Anterior cingulate cortex (tissue), 58 donors: ENCODE data around the gene CCDC121.

ENCODE experiments used
- DNase-seq, 58 donors: peaks; one replicate each; lab custom pipeline; 2025; lab: John Stamatoyannopoulos, UW

CCDC121 gene, protein sequence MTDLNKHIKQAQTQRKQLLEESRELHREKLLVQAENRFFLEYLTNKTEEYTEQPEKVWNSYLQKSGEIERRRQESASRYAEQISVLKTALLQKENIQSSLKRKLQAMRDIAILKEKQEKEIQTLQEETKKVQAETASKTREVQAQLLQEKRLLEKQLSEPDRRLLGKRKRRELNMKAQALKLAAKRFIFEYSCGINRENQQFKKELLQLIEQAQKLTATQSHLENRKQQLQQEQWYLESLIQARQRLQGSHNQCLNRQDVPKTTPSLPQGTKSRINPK

DNA sequence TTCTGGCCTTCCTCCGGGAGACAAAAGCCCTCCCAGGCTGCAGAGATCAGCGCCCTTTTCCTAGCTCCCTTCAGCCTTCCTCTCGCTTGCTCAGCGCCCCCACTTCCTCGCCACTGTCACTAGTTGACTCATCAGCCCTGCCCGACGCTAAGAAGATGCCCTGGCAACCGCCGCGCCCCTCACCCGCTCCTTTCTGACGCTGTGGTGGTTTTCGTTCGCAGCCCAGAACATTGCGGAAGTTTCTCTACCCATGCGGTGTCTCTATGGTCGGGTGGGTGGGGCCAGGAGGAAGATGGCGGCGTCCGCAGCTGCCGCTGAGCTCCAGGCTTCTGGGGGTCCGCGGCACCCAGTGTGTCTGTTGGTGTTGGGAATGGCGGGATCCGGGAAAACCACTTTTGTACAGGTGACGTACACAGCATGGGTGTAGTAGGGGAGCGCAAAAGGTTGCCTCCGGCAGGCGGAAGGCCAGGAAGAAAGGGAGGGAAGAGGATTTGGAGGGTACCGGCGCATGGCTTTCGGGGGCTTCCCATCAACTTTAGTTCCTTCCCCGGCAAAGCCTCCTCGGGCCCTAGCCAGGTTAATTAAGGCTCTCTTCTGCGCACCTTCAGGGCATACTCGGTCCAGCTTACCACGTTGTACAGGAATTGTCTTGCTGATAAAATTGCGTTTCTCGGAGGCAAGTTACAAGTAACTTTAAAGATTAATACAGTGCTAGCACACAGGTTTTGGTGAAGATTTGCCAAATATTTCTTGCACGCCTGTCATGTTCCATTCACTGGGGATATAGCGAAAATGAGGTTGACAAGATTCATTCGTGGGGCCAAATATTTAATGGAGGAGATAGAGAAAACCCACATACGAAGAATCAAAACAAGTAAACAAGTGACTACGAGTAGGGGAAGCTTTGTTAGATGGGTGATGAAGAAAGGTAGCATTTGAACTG, at the start of gene CCDC121, which contains the start of gene GPN1:
TSS of gene CCDC121 (minus strand) at position 246 of the 943 bp plus-strand sequence. CDS start 1,213 bp downstream, outside the sequence.
TSS of gene GPN1 (plus strand) at position 284 of the 943 bp plus-strand sequence. CDS start at position 293, 9 bp downstream.
- DNase-seq: peak; percentile 44 to 94 (median 86)

DNA sequence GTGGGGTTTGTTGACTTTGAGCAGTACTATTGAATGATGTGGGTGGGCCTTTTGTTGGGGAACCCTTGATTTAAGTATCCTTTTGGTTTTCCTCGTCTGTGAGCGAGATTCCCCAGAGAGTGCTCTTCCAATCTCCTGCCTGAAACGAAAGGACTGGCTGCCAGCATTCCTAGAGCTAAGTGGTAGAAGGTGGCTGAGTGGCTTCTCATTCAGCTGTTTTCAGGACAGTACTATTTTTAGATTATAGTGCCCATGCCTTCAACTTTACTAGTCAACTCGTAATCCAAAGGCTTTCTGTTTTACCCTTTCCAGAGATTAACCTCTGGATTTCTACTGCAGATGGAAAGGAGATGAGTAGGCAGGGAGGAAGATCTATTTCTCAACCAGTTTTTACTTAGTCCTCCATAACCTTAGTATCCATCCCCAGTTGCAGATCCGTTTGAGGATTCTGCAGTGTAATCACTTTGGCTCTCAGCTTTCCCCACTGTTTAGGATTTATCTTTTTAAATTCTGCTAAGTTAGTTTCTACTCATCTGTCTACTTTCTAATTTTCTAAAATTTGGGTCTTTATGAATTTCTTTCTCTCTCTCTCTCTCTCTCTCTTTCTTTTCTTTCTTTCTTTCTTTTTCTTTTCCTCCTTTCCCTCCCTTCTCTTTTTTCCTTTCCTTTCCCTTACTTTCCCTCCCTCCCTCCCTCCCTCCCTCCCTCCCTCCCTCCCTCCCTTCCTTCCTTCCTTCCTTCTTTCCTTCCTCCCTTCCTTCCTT, 44.1 kb upstream of the CCDC121 start:
- no peak for DNase-seq

DNA sequence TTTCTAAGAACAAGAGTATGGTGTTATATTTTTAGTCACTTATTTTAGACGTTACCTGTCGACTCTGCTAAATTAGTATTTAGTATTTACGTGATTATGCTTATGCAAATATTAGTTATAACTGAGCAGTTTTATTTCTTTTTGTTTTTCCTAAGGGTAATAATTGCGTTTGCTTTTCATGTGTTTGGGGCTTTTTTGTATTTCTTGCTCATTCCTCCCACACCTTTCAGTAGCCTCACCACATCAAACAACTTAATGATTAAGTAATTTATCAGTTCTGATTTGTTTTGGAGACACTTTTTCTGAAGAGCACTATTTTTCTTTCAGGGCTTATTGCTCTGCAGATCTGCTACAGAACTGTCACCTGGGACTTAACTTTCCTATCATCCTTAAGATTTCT, 42.4 kb upstream of the CCDC121 start:
- DNase-seq: no peak

DNA sequence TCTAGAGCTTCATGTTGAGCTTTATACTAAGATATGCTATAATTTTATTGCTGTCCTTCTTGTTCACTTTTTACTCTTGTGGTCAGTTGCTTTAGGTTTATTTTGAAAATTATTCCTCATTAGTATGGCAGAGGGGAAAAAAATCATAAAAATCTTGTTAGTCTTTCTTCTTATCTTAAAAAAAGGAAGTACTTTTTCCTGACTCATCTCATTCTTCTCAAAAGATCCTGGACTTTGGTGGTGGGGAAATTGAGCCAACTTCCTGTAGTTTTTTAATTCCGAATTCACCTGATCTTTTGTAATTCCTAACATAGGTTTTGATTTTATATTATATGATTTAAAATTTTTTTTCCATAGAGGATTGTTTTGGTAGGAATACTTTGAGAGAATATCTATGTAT, 38.6 kb upstream of the CCDC121 start:
- no peak for DNase-seq

DNA sequence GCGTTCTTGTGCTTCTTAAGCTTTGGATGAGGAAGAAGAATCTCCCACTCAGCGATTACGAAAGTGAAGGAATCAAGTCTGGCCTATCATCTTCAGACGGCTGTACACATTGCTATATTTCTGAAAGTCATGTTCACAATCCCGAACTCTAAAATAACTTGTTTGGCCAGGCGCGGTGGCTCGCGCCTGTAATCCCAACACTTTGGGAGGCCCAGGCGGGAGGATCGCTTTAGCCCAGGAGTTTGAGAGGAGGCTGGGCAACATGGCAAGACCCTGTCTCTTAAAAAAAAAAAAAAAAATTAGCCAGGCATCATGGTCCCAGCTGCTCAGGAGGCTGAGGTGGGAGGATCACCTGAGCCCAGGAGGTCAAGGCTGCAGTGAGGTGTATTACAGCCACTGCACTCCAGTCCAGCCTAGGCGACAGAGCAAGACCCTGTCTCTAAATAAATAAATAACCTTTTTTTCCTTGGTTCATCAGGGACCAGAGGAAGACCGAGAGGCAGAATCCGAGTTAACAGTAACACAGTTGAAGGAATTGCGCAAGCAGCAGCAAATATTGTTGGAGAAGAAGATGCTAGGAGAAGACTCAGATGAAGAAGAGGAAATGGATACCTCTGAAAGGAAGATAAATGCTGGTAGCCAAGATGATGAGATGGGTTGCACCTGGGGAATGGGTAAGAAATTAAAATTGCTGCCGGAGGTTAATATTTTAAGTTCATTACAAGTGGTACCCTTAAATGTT, 36.0 kb upstream of the CCDC121 start:
- no peak for DNase-seq

DNA sequence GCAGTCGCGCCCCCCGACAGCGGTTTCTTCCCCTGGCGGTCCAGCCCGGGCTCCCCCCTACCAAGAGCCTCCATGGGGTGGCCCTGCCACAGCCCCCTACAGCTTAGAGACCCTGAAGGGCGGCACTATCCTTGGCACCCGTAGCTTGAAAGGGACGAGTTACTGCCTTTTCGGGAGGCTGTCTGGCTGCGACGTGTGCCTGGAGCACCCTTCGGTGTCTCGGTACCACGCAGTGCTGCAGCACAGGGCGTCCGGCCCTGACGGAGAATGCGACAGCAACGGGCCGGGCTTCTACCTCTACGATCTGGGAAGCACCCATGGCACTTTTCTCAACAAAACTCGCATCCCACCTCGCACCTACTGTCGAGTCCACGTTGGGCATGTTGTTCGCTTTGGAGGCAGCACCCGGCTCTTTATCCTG, 35.4 kb upstream of the CCDC121 start:
- DNase-seq: peak in 2 of 58 donors; percentile 37 to 58

DNA sequence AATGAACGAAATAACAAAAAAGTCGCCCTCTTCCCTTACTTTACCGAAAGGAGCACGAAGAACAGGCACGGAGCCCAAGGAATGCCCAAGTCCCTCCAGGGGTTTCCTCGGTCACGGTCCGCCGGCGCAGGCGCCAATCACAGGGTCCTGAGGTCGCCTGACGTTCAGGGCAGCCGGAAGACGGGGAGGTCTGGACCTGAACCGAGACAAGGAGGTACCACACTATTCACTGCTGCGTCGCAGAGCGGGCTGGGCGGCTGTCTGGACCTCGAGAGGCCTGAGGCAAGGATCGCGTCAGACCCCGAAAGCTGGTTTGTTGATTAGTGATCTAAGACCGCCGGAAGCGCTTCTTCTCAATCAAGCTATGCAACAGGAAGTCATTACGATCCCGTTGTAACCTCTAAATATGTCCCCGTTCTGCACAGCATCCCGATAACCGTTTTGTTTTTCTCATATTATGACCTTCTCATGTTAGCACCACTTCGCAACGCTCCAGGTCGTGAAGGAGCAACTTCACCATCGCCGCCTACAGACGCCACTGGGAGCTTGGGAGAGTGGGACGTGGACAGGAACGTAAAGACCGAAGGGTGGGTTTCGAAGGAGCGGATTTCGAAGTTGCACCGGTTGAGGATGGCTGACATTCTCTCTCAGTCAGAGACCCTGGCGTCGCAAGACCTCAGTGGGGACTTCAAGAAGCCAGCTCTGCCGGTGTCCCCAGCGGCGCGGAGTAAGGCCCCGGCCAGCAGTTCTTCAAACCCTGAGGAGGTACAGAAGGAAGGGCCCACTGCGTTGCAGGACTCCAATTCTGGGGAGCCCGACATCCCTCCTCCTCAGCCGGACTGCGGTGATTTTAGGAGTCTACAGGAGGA, 34.7 kb upstream of the CCDC121 start, which contains the start of the genes SLC4A1AP and SUPT7L:
TSS of gene SLC4A1AP (plus strand) at position 605 of the 869 bp plus-strand sequence. CDS start at position 631, 26 bp downstream.
TSS of gene SUPT7L (minus strand) at position 330 of the 869 bp plus-strand sequence. CDS start 1,422 bp downstream, outside the sequence.
- DNase-seq: peak; percentile 32 to 93 (median 78)

DNA sequence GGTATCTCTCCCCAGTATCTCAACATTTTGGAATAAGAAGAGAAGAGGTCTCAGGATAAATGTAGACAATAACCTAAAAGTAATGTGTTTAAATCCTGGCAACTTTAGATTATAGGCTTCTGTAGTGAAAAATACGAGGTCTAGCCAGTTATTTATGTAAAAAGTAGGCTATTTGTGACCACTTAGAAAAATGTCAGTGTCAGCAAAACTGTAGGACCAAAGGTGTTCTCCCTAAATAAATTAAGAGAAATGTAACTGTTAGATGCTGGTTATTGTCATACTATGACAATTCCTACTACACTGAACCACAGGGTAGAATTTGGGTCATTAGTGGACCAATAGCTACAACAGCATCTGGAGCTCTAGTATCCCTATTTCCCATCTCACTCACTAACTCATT, 32.6 kb upstream of the CCDC121 start:
- DNase-seq: no peak

DNA sequence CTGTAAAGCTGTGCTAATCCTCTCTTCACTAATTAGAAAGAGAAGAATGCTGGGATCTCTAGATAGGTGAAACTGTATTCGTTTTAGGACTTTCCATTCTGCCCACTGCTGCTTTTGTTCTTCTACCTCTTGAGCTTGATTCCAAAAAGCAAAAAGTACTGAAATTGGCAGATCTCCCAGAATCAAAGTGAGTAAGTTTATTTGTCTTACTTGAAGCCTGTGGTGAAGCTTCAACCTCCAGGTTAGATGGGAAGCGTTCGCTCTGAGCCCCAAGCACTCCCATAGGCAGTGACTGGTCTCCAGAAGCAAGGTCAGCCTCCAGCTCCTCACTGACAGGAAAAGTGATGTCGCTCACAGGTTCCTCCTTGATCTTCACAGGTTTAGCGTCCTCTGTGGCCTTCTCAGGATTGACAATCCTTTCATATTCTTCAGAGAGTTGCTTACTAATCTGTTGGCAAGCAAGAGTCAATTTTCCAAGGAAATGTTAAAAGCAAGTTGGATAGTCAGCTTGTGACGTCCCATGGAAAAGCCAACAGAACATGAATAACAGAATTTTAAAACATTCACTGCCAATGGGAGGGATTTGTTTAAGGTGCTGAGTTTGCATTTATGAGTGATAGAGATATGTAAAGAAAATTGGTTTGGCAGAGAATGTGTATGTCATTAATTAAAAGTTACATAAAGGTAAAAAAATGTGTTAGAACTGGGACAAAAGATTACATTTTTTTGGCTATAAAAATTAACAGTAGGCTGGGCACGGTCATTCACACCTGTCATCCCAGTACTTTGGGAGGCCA, 26.5 kb upstream of the CCDC121 start:
- DNase-seq: no peak

DNA sequence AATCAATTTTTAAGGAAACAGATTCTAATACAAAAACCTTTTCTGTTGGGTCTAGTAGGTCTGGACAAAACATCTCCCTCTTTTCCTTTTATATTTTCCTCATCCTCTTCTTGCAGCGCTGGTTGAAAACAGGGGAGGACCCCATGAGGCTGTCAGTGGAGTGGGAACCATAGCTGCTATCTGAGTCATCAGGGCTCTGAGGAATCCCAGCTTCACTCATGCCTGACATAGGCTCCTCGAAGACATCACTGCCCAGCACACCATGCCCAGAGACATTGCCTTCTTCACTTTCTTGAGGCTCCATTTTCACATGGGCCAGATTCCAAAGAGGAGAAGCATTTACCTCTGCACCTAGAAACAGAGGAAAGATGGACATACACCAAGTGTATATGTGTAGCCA, 24.6 kb upstream of the CCDC121 start:
- DNase-seq: no peak

DNA sequence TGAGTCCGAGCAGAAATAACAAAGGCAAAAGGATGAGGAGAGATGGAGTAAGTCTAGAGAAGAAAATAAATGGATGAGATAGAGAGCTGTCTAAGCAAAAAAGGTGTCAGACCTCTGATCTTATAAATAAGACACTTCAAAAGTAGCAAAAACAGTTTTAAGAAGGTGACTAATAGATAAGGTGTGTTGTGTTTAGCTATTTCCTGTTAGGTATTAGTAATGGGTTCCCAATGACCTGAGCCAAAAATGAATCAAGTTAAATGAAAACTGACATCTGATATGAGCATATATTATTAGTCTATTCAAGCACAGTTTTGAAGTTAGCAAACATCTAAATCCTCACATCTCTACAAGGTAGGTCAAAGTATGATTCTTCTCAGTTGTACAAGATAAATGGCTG, 24.0 kb upstream of the CCDC121 start:
- DNase-seq: no peak

DNA sequence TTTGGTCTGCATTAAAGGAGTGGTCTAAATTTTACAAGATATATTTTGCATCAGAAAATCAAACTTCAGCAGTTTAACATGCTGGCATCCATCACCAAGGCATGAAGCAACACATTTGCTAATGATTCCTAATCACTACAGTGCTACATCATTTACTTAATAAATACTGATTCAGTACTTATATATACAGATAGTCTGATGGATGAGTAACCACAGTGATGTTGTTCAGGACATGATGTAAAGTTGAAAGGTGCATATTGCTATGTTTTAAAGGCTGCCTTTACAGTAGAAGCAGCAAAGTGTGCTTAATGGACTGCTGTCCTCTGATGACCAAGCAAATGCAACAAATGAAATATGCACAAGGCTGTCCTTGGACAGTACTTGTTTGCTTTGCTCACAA, 23.5 kb upstream of the CCDC121 start:
- no peak for DNase-seq

DNA sequence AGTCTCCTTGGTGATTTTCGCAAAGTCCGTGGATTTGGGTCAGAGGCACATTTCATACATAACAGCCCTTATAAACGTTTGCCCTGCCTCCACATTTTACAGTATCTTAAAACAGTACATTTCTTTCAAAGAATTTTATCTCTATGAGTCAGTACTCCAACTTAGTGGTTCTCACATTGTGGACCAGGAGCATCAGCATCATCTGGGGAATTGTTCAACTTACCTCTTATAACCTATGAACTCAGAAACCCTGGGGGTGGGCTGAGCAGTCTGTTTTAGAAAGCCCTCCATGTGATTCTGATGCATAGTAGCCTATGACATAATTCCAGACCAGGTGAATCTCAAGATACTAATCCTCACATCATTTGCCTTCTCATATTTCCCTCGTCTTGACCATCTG, 22.2 kb upstream of the CCDC121 start:
- DNase-seq: no peak

DNA sequence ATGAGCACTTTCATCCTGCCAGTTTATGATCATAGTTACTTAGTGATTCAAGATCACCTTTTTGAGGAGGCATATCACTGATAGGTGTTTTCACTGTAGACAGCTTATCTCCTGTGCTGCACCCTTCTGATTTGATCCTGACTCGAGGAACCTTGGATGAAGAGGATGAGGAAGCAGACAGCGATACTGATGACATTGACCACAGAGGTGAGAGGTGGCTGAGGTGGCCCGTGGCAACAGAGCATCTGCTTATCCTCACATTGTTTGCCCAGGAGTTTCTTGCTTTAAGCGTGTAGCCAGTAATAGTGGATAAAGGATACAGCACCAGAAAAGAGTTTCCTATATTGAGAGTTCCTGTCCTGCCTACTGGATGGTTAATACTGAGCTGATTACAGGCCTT, 18.9 kb upstream of the CCDC121 start:
- no peak for DNase-seq

DNA sequence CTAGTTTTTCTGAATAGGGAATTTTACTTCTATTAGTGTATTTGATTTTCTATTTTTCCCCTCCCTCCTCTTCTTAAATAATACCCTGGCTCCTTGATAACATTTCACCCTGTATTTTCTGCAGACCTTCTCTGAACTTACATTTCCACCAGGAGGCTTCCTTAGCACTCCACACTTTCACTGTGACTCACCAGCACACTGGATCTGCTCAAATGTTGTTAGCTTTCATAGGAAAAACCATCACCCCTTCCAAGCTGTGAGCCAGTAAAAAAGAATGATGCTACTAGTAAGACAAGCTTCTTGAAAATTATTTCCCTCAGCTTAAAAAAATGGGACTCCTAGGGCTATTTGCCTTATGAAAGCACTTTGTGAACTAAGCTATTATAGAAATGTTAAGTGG, 18.5 kb upstream of the CCDC121 start:
- DNase-seq: no peak

DNA sequence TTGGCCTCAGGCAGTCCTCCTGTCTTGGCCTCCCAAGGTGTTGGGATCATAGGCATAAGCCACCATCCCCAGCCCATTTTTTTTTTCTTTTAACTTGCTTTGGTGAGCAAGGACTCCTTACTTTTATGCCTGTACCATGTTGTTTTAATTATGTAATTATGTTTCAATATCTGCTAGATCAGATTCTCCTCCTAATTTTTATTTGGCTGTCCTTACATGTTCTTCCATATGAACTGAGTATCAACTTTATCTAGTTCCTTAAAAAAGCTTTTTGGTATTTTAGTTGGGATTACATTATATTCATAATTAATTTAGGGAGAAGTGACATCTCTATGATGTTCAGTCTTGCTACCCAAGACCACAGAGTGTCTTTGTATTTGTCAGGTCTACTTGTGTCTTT, 16.4 kb upstream of the CCDC121 start:
- DNase-seq: no peak

DNA sequence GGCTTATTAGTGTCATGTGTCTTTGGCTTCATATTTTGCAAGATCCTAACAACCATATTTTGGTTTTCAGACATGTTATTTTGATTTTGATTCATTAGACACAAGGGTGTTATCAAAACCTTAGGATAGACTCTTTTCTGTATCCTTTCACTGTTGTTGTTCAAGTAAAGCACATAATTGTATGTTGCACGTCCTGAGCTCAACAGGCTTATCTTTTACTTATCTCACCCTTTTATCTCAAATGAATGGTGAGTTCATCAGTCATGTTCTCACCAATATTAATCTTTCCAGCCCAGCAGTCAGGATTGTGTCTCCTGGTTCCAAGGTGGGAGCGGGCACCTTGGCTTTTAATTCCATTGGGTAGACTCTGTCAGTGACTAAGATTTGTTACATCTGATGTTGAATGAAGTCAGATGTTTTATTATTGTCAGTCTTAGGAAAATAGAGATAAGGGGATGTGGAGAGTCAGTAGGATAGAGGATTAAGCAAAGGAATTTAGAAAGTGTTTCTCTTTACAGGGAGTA, 12.0 kb upstream of the CCDC121 start:
- DNase-seq: no peak

DNA sequence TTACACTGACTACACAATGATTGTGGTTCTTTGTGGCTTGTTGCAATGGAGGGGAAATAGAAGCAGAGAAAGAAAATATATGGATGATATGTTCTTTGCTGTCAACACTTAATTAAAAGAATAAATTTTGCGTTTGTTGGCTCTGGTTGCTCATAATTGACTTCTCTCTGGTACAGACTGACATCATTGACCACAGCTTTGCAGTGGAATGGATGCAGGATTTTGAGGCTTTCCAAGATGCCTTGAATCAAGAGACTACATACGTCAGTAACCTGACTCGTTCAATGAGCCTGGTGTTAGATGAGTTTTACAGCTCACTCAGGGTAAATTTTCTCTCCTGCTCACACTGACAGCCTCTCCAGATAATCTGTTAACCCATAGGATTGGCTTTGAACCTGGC, 9.9 kb upstream of the CCDC121 start:
- DNase-seq: no peak
